Mammary microvascular endothelial cell (primary cell): ENCODE results near the gene URB2. TPM values are rescaled to one million over a fixed set of nuclear protein-coding genes. Genes with fewer than 3 reads are reported as not detected.

ENCODE experiments used
- total RNA-seq: library from RNA; depleted of rRNA; stranded (reverse); fragments of >200 nt; gene quantifications from 2 replicates; pipeline ENCODE4 v1.2.3, GENCODE V29; 2015

The URB2 gene
- 10.1 and 13.9 TPM in 2 replicates for total RNA-seq

DNA sequence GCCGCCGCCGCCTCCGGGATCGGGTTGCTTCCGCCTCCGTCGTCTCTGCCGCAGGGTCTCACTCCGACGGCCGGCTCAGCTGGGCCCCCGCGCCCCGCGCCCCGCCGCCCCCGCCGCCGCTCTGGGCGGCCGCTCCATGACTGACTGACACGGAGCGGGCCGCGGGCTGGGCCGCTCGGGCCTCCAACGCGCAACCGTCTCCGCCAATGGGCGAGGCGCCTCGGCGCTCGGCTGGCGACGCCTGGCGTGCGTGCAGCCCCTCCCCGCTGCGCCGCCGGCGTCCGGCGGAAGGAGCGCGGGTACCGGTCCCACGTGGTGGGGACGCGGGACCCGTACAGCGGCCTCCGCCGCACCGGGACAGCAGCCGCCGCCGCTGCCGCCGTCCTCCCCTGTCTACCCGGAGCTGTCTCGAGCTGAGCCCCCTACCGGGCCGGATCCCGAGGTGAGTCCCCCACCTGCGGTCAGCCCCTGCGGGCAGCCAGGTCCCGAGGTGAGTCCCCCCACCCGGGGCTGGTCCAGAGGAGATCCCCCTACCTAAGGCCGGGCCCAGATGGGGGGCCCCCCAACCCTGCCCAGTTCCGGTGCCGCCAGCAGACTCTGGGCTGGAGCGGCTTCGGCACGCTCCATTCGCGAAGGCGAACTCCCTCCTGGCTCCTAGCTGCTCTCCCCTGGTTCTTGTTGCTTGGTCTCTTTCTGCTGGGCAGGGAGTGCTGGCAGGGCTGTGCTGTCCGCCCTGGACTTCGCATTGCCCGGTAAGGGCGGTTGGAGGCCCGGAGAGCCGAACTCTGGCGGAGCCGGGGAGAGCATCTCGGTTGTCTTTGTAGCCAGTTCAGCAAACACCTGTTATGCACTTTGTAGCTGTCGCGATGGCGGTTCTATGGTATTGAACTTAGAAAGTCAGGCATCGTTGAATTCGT, at the start of gene URB2, which contains the start of gene TAF5L:
TSS of gene URB2 (plus strand) at position 333 of the 917 bp plus-strand sequence. CDS start 1,387 bp downstream, outside the sequence.
TSS of gene TAF5L (minus strand) at position 208 of the 917 bp plus-strand sequence. CDS start 11,640 bp downstream, outside the sequence.

Other genes starting within 250 kb of the URB2 start
- gene ACTA1, start 192.2 kb upstream of the URB2 start, total RNA-seq = not detected in 2 replicates
- gene NUP133, start 117.9 kb upstream of the URB2 start, total RNA-seq = 25.8 and 27.3 TPM in 2 replicates
- 23.1 and 24.7 TPM in 2 replicates for gene ABCB10, start 67.5 kb upstream of the URB2 start, total RNA-seq
- 17.9 and 20.2 TPM in 2 replicates for gene TAF5L, start 125 bp upstream of the URB2 start, total RNA-seq